ENCODE results near the gene MYO3B. TPM values are rescaled to one million over a fixed set of nuclear protein-coding genes. Genes with fewer than 3 reads are reported as not detected.
"Not testable (repeated sequence)": the region's sequence is repeated elsewhere in the genome, so short reads cannot be mapped to it uniquely, and the experiment has no call there.

The MYO3B gene
- total and polyA plus RNA-seq, 2 of the 8 experiments (the other 6 are each of a cell fraction or from before 2014, with no cell fraction given): 0.17 to 0.19 TPM

DNA sequence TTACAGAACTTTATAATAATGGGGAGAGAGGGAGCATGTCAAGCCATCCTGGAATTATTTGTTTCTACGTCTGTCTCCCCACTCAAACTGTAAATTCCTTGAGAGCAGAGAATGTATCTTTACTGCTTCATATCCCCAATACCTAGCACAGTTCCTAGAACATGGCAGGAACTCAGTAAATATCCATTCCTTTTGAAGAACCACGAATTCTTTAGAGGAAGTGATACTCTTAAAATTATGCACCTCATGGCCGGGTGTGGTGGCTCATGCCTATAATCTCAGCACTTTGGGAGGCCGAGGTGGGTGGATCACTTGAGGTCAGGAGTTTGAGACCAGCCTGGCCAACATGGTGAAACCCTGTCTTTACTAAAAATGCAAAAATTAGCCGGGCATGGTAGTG, 171.3 kb downstream of the MYO3B start:
- H2AFZ ChIP-seq (ENCODE audit: low read length): 0 out of 2 replicates have a peak overlapping the region, but pooled peaks have one; percentile 29
- H3K56ac ChIP-seq (replicated peaks; ENCODE audit: insufficient read length, low read depth, low read length); H3K27me3 ChIP-seq (replicated peaks in 1 of 4; ENCODE audit: control insufficient read depth in 3 of 4, extremely low read depth in 1 of 4, insufficient read depth in 3 of 4, low read length in 3 of 4); H3K36me3 ChIP-seq (ENCODE audit: control insufficient read depth in 2 of 4, insufficient read depth in 4 of 4, low read length in 3 of 4); H3K4me1 ChIP-seq (replicated peaks in 1 of 4; ENCODE audit: control insufficient read depth in 3 of 4, insufficient read depth in 4 of 4, low read length in 3 of 4); H4K8ac ChIP-seq (ENCODE audit: extremely low read depth, insufficient read depth, low read length); H2AK5ac ChIP-seq (ENCODE audit: low read depth, low read length); H2BK20ac ChIP-seq (ENCODE audit: low read length); H2BK120ac ChIP-seq (replicated peaks; ENCODE audit: low read depth, low read length); DNase-seq (ENCODE audit: low read depth in 1 of 2, low spot score in 2 of 2); H3K14ac ChIP-seq (ENCODE audit: insufficient read length); POLR2A ChIA-PET (ENCODE audit: partially characterized antibody); FAIRE-seq; H3K23me2 ChIP-seq (ENCODE audit: low read depth, low read length); H3K4ac ChIP-seq (replicated peaks; ENCODE audit: insufficient read length, low read depth, low read length); H3K79me1 ChIP-seq (ENCODE audit: low read depth, low read length); H2BK12ac ChIP-seq (ENCODE audit: low read depth, low read length); H3K4me2 ChIP-seq (ENCODE audit: insufficient read depth in 1 of 2, low read depth in 2 of 2, low read length in 2 of 2); H3K9ac ChIP-seq (replicated peaks in 1 of 4; ENCODE audit: extremely low read depth in 1 of 4, low read depth in 3 of 4, low read length in 3 of 4); H4K5ac ChIP-seq (ENCODE audit: insufficient read length, low read depth, low read length); H3K23ac ChIP-seq (ENCODE audit: insufficient read length); H2BK15ac ChIP-seq (ENCODE audit: low read length); H3K4me3 ChIP-seq (ENCODE audit: extremely low read depth in 1 of 4, insufficient read depth in 2 of 4, low read depth in 3 of 4, low read length in 4 of 4); H4K20me1 ChIP-seq (replicated peaks in 1 of 2; ENCODE audit: control insufficient read depth in 1 of 2, insufficient read depth in 2 of 2, low read length in 2 of 2); H3K79me2 ChIP-seq (ENCODE audit: control insufficient read depth in 1 of 2, insufficient read depth in 2 of 2, low read length in 2 of 2); H3K18ac ChIP-seq (ENCODE audit: extremely low read depth, low read length); H3K27ac ChIP-seq (ENCODE audit: low read depth, low read length); H3K9me3 ChIP-seq (ENCODE audit: insufficient read depth in 2 of 2, low read depth in 1 of 2, low read length in 1 of 2); H2BK5ac ChIP-seq (ENCODE audit: low read depth, low read length); H4K91ac ChIP-seq (replicated peaks; ENCODE audit: insufficient read length, low read length): not testable (repeated sequence)
- CTCF ChIA-PET (ENCODE audit: partially characterized antibody): interaction anchor here (0.9 to 3.3 kb wide), 3 partner anchors 12 to 527 kb away, joined by 4 to 14 read pairs (median 4); no protein-coding TSS in a partner anchor
- 64% methylated on average over 4 of the region's 5 CpGs; no CpG with 5 or more reads in 1 of the 2 experiments for WGBS, 2 experiments (ENCODE audit: extremely low coverage in 1 of 2, insufficient coverage in 1 of 2, insufficient read length in 1 of 2, insufficient replicate concordance in 2 of 2, low coverage in 1 of 2, low lambda C conversion rate in 2 of 2, missing lambda C conversion rate in 1 of 2)
